LNCAP (cell line): ENCODE results near the gene MERTK.

ENCODE experiments used
- TF ChIP-seq, protein P1 (sequence below): fragments of 450-650 bp; IDR thresholded peaks from 2 replicates; pipeline ENCODE4 v1.5.1; 2017; ENCODE audit warnings: mild to moderate bottlenecking

MERTK gene

DNA sequence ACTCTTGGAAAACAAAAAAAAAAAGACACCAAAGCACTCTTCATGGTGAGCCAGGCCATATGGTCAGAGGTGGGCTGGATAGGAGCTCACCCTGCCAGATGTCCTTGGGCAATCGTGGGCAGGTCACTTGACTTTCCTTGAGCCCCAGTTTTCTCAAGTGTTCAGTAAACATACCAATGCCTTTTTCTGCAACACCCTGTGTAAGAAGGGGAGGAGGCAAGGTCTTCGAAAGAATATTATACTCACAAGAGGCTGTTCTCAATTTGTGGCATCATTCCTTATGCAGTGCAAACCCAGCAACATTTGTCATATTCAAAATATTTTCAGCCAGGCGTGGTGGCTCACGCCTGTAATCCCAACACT lies 133.8 kb downstream of the MERTK start:
- TF ChIP-seq, protein P1, sequence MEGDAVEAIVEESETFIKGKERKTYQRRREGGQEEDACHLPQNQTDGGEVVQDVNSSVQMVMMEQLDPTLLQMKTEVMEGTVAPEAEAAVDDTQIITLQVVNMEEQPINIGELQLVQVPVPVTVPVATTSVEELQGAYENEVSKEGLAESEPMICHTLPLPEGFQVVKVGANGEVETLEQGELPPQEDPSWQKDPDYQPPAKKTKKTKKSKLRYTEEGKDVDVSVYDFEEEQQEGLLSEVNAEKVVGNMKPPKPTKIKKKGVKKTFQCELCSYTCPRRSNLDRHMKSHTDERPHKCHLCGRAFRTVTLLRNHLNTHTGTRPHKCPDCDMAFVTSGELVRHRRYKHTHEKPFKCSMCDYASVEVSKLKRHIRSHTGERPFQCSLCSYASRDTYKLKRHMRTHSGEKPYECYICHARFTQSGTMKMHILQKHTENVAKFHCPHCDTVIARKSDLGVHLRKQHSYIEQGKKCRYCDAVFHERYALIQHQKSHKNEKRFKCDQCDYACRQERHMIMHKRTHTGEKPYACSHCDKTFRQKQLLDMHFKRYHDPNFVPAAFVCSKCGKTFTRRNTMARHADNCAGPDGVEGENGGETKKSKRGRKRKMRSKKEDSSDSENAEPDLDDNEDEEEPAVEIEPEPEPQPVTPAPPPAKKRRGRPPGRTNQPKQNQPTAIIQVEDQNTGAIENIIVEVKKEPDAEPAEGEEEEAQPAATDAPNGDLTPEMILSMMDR: no peak

GRCh38 chr2:112032689-112033465 lies 134.5 kb downstream of the MERTK start:
- TF ChIP-seq, protein P1: no peak

- TF ChIP-seq, protein P1: no peak
These were observed 135.2 kb downstream of the MERTK start for GRCh38 chr2:112033600-112033999.

DNA sequence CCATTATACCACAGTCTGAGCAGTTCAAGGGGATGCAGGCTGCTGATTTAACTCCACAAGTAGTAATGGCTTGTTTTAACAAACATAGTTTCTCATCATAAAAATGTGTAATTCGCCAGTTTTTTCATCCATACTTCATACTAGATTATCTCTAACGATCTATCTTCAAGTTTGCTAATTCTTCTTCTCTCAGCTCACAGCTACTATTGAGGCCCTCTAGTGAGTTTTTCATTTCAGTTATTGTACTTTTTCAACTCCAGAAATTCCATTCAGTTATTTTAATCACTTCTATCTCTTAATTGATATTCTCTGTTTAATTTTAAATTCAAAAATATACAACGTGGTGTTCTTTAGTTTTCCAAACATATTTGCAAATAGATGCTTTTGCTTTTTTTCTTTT lies 136.5 kb downstream of the MERTK start:
- TF ChIP-seq, protein P1: no peak

GRCh38 chr2:112035786-112036185 lies 137.4 kb downstream of the MERTK start:
- TF ChIP-seq, protein P1: no peak

DNA sequence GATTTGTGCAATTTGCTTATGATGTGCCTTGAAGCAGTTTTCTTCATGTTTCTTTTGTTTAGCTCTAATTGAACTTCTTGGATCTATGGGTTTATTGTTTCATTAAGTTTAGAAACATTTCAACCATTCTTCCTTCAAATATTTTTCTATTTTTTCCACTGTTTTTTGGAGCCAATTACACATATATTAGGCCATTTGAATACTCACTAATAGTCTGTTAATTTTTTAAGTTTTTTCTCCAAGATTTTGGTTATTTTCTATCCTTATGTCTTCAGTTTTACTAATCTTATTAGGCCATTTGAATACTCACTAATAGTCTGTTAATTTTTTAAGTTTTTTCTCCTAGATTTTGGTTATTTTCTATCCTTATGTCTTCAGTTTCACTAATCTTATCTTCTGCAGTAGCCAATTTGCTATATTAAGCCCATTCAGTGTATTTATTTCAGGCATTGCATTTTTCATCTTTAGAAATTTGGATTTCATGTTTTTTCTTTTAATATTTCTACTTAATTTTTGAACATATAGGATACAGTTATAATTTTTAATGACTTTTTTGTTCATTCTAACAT lies 147.1 kb downstream of the MERTK start:
- TF ChIP-seq, protein P1: no peak

GRCh38 chr2:112046231-112046630 lies 147.8 kb downstream of the MERTK start:
- TF ChIP-seq, protein P1: no peak
